ENCODE results near the gene TKTL1.
"Not testable (repeated sequence)": the region's sequence is repeated elsewhere in the genome, so short reads cannot be mapped to it uniquely, and the experiment has no call there.

TKTL1 gene

DNA sequence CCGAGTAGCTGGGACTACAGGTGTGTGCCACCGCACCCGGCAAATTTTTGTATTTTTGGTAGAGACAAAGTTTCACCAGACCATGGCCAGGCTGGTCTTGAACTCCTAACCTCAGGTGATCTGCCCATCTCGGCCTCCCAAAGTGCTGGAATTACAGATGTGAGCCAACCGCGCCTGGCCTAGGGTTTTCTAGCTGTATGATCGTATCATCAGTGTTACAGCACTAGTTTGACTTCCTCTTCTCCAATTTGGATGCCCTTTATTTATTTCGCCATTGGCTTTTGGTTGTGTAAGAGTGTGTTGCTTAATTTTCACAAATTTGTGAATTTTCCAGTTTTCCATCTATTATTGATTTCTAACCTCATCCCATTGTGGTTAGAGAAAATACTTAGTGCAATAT is 5.2 kb downstream of the TKTL1 start:
- no peak overlapping the region for H3K4me2 ChIP-seq (ENCODE audit: low read length)
- H4K20me1 ChIP-seq (ENCODE audit: insufficient read depth, low read length): no peaks in the 10 kb centered on the region
- peaks cover 19% of the 10 kb centered on the region for H3K4me1 ChIP-seq (ENCODE audit: low read length)
- H3K79me2 ChIP-seq (ENCODE audit: low read length): no peaks in the 10 kb centered on the region
- H3K36me3 ChIP-seq (replicated peaks; ENCODE audit: low read depth, low read length): no peaks in the 10 kb centered on the region
- H3K9me3 ChIP-seq (ENCODE audit: insufficient read depth, low read length): no peaks in the 10 kb centered on the region
- no peak overlapping the region for H3K4me3 ChIP-seq (ENCODE audit: low read length)
- no peak for TF ChIP-seq EZH2phosphoT487 (IDR thresholded peaks at IDR 0.05; ENCODE audit: low read depth)
- TF ChIP-seq, protein P1, sequence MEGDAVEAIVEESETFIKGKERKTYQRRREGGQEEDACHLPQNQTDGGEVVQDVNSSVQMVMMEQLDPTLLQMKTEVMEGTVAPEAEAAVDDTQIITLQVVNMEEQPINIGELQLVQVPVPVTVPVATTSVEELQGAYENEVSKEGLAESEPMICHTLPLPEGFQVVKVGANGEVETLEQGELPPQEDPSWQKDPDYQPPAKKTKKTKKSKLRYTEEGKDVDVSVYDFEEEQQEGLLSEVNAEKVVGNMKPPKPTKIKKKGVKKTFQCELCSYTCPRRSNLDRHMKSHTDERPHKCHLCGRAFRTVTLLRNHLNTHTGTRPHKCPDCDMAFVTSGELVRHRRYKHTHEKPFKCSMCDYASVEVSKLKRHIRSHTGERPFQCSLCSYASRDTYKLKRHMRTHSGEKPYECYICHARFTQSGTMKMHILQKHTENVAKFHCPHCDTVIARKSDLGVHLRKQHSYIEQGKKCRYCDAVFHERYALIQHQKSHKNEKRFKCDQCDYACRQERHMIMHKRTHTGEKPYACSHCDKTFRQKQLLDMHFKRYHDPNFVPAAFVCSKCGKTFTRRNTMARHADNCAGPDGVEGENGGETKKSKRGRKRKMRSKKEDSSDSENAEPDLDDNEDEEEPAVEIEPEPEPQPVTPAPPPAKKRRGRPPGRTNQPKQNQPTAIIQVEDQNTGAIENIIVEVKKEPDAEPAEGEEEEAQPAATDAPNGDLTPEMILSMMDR (IDR thresholded peaks at IDR 0.05; ENCODE audit: low read depth, low read length): no peak
- no peak overlapping the region for H3K9ac ChIP-seq (ENCODE audit: low read length)
- H2AFZ ChIP-seq (ENCODE audit: low read depth, low read length): no peak overlapping the region
- no peaks in the 10 kb centered on the region for H3K27me3 ChIP-seq (ENCODE audit: low read depth, low read length)
- no peak overlapping the region for H3K27ac ChIP-seq (ENCODE audit: low read length)

GRCh38 chrX:154302998-154303397 is 7.4 kb downstream of the TKTL1 start:
- not testable (repeated sequence) for H3K9me3 ChIP-seq (ENCODE audit: insufficient read depth, low read length); H3K36me3 ChIP-seq (replicated peaks; ENCODE audit: low read depth, low read length); H3K4me2 ChIP-seq (ENCODE audit: low read length); H3K79me2 ChIP-seq (ENCODE audit: low read length); H3K4me3 ChIP-seq (ENCODE audit: low read length); H3K27me3 ChIP-seq (ENCODE audit: low read depth, low read length); H3K27ac ChIP-seq (ENCODE audit: low read length); H3K9ac ChIP-seq (ENCODE audit: low read length); H2AFZ ChIP-seq (ENCODE audit: low read depth, low read length); H4K20me1 ChIP-seq (ENCODE audit: insufficient read depth, low read length)
- H3K4me1 ChIP-seq (ENCODE audit: low read length): peaks cover 15% of the 10 kb centered on the region

GRCh38 chrX:154303476-154303875 is 7.9 kb downstream of the TKTL1 start:
- Histone ChIP-seq H3K9me3 (ENCODE audit: insufficient read depth, low read length) (no peaks in the 10 kb centered on the region), H3K9ac (ENCODE audit: low read length) (no peak overlapping the region), H3K4me1 (ENCODE audit: low read length) (peaks cover 12% of the 10 kb centered on the region), H3K27ac (ENCODE audit: low read length) (no peak overlapping the region), H3K4me2 (ENCODE audit: low read length) (no peak overlapping the region), H3K27me3 (ENCODE audit: low read depth, low read length) (no peaks in the 10 kb centered on the region), H4K20me1 (ENCODE audit: insufficient read depth, low read length) (no peaks in the 10 kb centered on the region), H3K4me3 (ENCODE audit: low read length) (no peak overlapping the region), H2AFZ (ENCODE audit: low read depth, low read length) (no peak overlapping the region), H3K79me2 (ENCODE audit: low read length) (no peaks in the 10 kb centered on the region), H3K36me3 (replicated peaks; ENCODE audit: low read depth, low read length) (no peaks in the 10 kb centered on the region)
- TF ChIP-seq EZH2phosphoT487 (IDR thresholded peaks at IDR 0.05; ENCODE audit: low read depth): no peak
- TF ChIP-seq, protein P1 (IDR thresholded peaks at IDR 0.05; ENCODE audit: low read depth, low read length): no peak

GRCh38 chrX:154304846-154305245 is 9.3 kb downstream of the TKTL1 start:
- no peak overlapping the region for H3K27ac ChIP-seq (ENCODE audit: low read length)
- H4K20me1 ChIP-seq (ENCODE audit: insufficient read depth, low read length): no peaks in the 10 kb centered on the region
- no peak overlapping the region for H2AFZ ChIP-seq (ENCODE audit: low read depth, low read length)
- no peaks in the 10 kb centered on the region for H3K27me3 ChIP-seq (ENCODE audit: low read depth, low read length)
- H3K4me2 ChIP-seq (ENCODE audit: low read length): no peak overlapping the region
- H3K9me3 ChIP-seq (ENCODE audit: insufficient read depth, low read length): no peaks in the 10 kb centered on the region
- TF ChIP-seq, protein P1 (IDR thresholded peaks at IDR 0.05; ENCODE audit: low read depth, low read length): no peak
- no peak for TF ChIP-seq EZH2phosphoT487 (IDR thresholded peaks at IDR 0.05; ENCODE audit: low read depth)
- no peaks in the 10 kb centered on the region for H3K79me2 ChIP-seq (ENCODE audit: low read length)
- no peak overlapping the region for H3K9ac ChIP-seq (ENCODE audit: low read length)
- H3K4me1 ChIP-seq (ENCODE audit: low read length): peaks cover 10% of the 10 kb centered on the region; the same call in 1 of the 2 replicates
- H3K4me3 ChIP-seq (ENCODE audit: low read length): no peak overlapping the region
- H3K36me3 ChIP-seq (replicated peaks; ENCODE audit: low read depth, low read length): no peaks in the 10 kb centered on the region

Data from OCI-LY3 (cell line).